Measurements from ENCODE around the gene CAMK2A. TPM values are rescaled to one million over a fixed set of nuclear protein-coding genes. Genes with fewer than 3 reads are reported as not detected.

The CAMK2A gene
- total RNA-seq, 1 donor from 2014 or later = not detected

DNA sequence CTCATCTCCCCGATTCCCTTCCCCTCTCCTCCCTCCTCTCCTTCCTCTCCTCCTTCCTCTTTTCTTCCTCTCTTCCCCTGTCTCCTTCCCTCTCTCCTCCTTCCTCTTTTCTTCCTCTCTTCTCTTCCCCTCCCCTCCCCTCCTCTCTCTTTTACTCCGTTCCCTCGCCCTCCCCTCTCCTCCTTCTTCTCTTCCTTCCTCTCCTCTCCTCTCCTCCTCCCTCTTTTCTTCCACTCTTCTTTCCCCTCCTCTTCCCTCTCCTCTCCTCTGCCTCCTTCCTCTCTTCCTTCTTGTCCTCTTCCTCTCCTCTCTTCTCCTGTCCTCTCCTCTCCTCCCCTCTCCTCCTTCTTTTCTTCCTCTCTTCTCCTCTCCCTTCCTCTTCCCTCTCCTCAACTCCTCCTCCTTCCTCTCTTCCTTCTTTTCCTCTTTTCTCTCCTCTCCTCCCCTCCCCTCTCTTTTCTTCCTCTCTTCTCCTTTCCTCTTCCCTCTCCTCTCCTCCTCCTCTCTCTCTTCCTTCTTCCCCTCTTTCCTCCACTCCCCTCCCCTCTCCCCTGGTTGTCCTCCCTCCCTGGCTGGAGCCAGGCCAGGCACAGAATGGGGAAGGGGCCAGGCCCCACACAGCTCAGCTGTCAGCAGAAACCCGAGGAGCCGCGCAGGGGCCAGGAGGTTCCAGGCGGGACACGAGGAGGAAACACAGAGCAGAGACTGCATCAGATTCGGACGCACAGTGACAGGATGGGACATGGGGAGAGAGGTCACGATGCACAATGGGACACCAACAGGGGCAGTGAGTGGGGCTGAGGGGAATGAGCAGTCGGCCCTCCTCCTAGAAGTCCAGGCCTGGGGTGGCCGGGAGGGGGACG, 48.0 kb downstream of the CAMK2A start:
- no peak for DNase-seq (ENCODE audit: extremely low spot score, unreplicated experiment)
- Mint-ChIP-seq H3K9me3 (ENCODE audit: unreplicated experiment) (no peaks in the 10 kb centered on the region), H3K27ac (ENCODE audit: unreplicated experiment) (no peak overlapping the region), H3K4me3 (ENCODE audit: unreplicated experiment) (no peak overlapping the region), H3K36me3 (ENCODE audit: unreplicated experiment) (no peaks in the 10 kb centered on the region), H3K4me1 (ENCODE audit: unreplicated experiment) (peaks cover 8% of the 10 kb centered on the region), H3K27me3 (ENCODE audit: unreplicated experiment) (peaks cover 8% of the 10 kb centered on the region)
- TF ChIP-seq, protein P1, sequence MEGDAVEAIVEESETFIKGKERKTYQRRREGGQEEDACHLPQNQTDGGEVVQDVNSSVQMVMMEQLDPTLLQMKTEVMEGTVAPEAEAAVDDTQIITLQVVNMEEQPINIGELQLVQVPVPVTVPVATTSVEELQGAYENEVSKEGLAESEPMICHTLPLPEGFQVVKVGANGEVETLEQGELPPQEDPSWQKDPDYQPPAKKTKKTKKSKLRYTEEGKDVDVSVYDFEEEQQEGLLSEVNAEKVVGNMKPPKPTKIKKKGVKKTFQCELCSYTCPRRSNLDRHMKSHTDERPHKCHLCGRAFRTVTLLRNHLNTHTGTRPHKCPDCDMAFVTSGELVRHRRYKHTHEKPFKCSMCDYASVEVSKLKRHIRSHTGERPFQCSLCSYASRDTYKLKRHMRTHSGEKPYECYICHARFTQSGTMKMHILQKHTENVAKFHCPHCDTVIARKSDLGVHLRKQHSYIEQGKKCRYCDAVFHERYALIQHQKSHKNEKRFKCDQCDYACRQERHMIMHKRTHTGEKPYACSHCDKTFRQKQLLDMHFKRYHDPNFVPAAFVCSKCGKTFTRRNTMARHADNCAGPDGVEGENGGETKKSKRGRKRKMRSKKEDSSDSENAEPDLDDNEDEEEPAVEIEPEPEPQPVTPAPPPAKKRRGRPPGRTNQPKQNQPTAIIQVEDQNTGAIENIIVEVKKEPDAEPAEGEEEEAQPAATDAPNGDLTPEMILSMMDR (IDR thresholded peaks at IDR 0.05) = no peak

DNA sequence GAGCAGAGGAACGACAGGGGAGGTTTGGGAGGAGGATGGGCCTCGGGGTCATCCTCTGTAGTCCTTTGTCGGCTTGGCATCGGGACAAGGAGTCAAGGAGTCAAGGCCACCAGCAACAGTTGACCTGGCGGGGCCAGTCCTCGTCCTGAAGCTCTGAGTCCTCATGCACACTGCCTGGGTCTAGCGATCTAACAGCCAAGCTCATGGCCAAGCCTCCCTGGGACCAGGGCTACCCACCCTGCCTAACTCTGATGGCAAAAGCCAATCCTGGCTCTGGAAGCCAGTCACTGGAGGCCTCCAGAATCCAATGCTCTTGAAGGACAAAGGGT, 49.8 kb downstream of the CAMK2A start:
- H3K4me1 Mint-ChIP-seq (ENCODE audit: unreplicated experiment) = peaks cover 4% of the 10 kb centered on the region
- H3K27ac Mint-ChIP-seq (ENCODE audit: unreplicated experiment) = no peak overlapping the region
- no peaks in the 10 kb centered on the region for H3K9me3 Mint-ChIP-seq (ENCODE audit: unreplicated experiment)
- TF ChIP-seq, protein P1 (IDR thresholded peaks at IDR 0.05) = no peak
- H3K27me3 Mint-ChIP-seq (ENCODE audit: unreplicated experiment) = peaks cover 8% of the 10 kb centered on the region
- H3K36me3 Mint-ChIP-seq (ENCODE audit: unreplicated experiment) = no peaks in the 10 kb centered on the region
- no peak overlapping the region for H3K4me3 Mint-ChIP-seq (ENCODE audit: unreplicated experiment)
- no peak for DNase-seq (ENCODE audit: extremely low spot score, unreplicated experiment)

DNA sequence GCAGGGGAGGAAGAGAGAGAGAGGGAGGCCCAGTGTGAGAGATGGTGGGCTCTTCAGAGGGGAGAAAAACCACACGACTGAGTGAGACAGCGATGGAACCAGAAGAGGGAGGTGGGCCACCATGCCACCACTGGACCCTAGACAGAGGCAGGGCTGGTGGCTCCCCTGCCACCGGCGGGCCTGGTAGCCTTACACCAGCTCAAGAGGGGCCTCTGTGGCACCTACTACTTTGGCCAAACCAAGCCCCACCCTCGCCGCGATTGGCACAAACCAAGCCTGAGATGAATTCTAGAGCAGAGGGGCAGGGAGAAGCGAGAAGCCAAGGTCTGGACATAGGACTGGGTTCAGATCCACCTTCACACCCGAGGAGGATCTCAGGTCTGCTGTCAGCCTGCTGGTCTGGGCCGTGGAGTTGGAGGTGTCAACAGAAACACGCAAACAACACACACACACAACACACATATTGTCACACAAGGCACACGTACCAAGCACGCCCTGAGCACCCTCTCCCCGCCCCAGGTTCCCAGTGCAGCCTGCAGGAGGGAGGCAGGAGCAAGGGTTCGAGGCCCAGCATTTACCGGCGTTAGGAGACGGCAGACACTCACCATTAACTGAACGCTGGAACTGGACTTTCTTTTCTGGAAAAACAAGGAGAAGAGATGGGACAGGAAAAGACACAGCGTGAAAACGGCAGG, 50.3 kb downstream of the CAMK2A start:
- H3K4me3 Mint-ChIP-seq (ENCODE audit: unreplicated experiment) = no peak overlapping the region
- TF ChIP-seq, protein P1 (IDR thresholded peaks at IDR 0.05) = no peak
- no peak for DNase-seq (ENCODE audit: extremely low spot score, unreplicated experiment)
- H3K27me3 Mint-ChIP-seq (ENCODE audit: unreplicated experiment) = peaks cover 8% of the 10 kb centered on the region
- H3K9me3 Mint-ChIP-seq (ENCODE audit: unreplicated experiment) = no peaks in the 10 kb centered on the region
- H3K36me3 Mint-ChIP-seq (ENCODE audit: unreplicated experiment) = no peaks in the 10 kb centered on the region
- H3K27ac Mint-ChIP-seq (ENCODE audit: unreplicated experiment) = no peak overlapping the region
- H3K4me1 Mint-ChIP-seq (ENCODE audit: unreplicated experiment) = peaks cover 4% of the 10 kb centered on the region

DNA sequence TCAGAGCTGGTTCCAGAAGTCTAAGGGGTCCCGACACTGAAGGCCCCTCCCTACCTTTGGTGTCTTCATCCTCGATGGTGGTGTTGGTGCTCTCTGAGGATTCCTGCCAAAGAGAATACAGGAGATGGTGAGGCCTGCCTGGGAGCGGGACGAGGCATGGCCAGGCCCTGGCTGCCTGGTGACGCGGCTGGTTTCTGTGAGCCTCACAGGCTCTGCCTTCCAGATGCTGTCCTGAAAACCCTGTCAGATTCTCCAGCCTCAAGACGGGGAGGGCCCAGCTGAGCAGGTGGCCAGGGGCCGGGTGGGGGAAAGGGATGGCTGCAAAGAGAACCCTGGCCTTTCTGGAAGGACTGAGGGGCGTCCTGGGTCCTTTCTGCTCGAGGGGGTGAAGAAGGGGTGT, 50.9 kb downstream of the CAMK2A start:
- Mint-ChIP-seq H3K4me1 (ENCODE audit: unreplicated experiment) (peaks cover 4% of the 10 kb centered on the region), H3K36me3 (ENCODE audit: unreplicated experiment) (no peaks in the 10 kb centered on the region), H3K27ac (ENCODE audit: unreplicated experiment) (no peak overlapping the region), H3K9me3 (ENCODE audit: unreplicated experiment) (no peaks in the 10 kb centered on the region), H3K4me3 (ENCODE audit: unreplicated experiment) (no peak overlapping the region), H3K27me3 (ENCODE audit: unreplicated experiment) (peaks cover 8% of the 10 kb centered on the region)
- DNase-seq (ENCODE audit: extremely low spot score, unreplicated experiment) = no peak
- TF ChIP-seq, protein P1 (IDR thresholded peaks at IDR 0.05) = no peak

Measured in osteocyte (in vitro differentiated cells).